Keratinocyte (primary cell): Measurements from ENCODE around the gene KSR1. TPM values are rescaled to one million over a fixed set of nuclear protein-coding genes. Genes with fewer than 3 reads are reported as not detected.
"Not testable (repeated sequence)": the region's sequence is repeated elsewhere in the genome, so short reads cannot be mapped to it uniquely, and the experiment has no call there.

Experiments used
- DNase-seq: peaks from one replicate; pipeline ENCODE4 v3.0.0-alpha.2; 2011; ENCODE audit warnings: low read depth, missing footprints, low spot score
- FAIRE-seq: peaks from 2 replicates; lab custom pipeline; 2011; peaks lifted over from hg19 to GRCh38; lab: Jason Lieb, UNC
- H2AFZ ChIP-seq: 2 replicates; pipeline ENCODE4 v1.6.0; 2012; ENCODE audit warnings: low read length, control low read depth, inconsistent platforms; ENCODE audit not compliant: control insufficient read depth
- H3K27ac ChIP-seq: 2 replicates; pipeline ENCODE4 v1.5.1; 2011; ENCODE audit warnings: low read length; ENCODE audit not compliant: control insufficient read depth, insufficient read depth
- H3K27me3 ChIP-seq: 3 replicates; pipeline ENCODE4 v1.6.0; 2011; ENCODE audit warnings: low read length; ENCODE audit not compliant: control insufficient read depth, insufficient read depth; ENCODE audit errors: extremely low read depth
- H3K36me3 ChIP-seq, 2 experiments: 2 replicates in 1 of 2; 3 replicates in 1 of 2; pipeline ENCODE4 v1.5.1; 2011; ENCODE audit warnings: low read length in 2 of 2, mild to moderate bottlenecking in 1 of 2; ENCODE audit not compliant: control insufficient read depth in 2 of 2, insufficient read depth in 2 of 2; ENCODE audit errors: extremely low read depth in 1 of 2
- H3K4me1 ChIP-seq: 3 replicates; pipeline ENCODE4 v1.5.1; 2011; ENCODE audit warnings: low read length; ENCODE audit not compliant: control insufficient read depth, insufficient read depth; ENCODE audit errors: extremely low read depth
- H3K4me2 ChIP-seq: 3 replicates; pipeline ENCODE4 v1.6.0; 2011; ENCODE audit warnings: low read depth, low read length; ENCODE audit not compliant: control insufficient read depth, insufficient read depth; ENCODE audit errors: extremely low read depth
- H3K4me3 ChIP-seq, 3 experiments: fragments of 200-600 bp in 1 of 3; sonication (generic) in 1 of 3; 2 replicates in 2 of 3; 3 replicates in 1 of 3; pipeline ENCODE4 v1.5.1; 2011 to 2016; ENCODE audit warnings: low read length in 3 of 3, mild to moderate bottlenecking in 3 of 3, control low read depth in 2 of 3, inconsistent platforms in 1 of 3, low read depth in 1 of 3, mixed read lengths in 1 of 3, mixed run types in 1 of 3, moderate library complexity in 1 of 3; ENCODE audit not compliant: control insufficient read depth in 2 of 3, insufficient read depth in 2 of 3; ENCODE audit errors: extremely low read depth in 1 of 3
- H3K79me2 ChIP-seq: 2 replicates; pipeline ENCODE4 v1.6.0; 2012; ENCODE audit warnings: low read length; ENCODE audit not compliant: control insufficient read depth, insufficient read depth
- H3K9ac ChIP-seq: 3 replicates; pipeline ENCODE4 v1.6.0; 2011; ENCODE audit warnings: low read length; ENCODE audit not compliant: control insufficient read depth, insufficient read depth; ENCODE audit errors: extremely low read depth
- H3K9me1 ChIP-seq: 3 replicates; pipeline ENCODE4 v1.6.0; 2011; ENCODE audit warnings: low read length; ENCODE audit not compliant: control insufficient read depth, insufficient read depth; ENCODE audit errors: extremely low read depth
- H3K9me3 ChIP-seq: 2 replicates; pipeline ENCODE4 v1.5.1; 2012; ENCODE audit warnings: low read depth, low read length; ENCODE audit not compliant: control insufficient read depth
- H4K20me1 ChIP-seq: 3 replicates; pipeline ENCODE4 v1.6.0; 2011; ENCODE audit warnings: low read length; ENCODE audit not compliant: control insufficient read depth, insufficient read depth; ENCODE audit errors: extremely low read depth
- CTCF ChIP-seq, 3 experiments: IDR thresholded peaks in 1 of 3; conservative IDR thresholded peaks in 1 of 3; optimal IDR thresholded peaks in 1 of 3; 2 replicates in 2 of 3; 3 replicates in 1 of 3; pipeline versions ENCODE3 to v1.5.1; 2011; ENCODE audit warnings: low read length in 3 of 3, mild to moderate bottlenecking in 3 of 3, moderate library complexity in 2 of 3, control low read depth in 1 of 3, inconsistent platforms in 1 of 3; ENCODE audit not compliant: insufficient read depth in 2 of 3; ENCODE audit errors: extremely low read depth in 1 of 3
- EZH2 ChIP-seq: IDR thresholded peaks from one replicate; pipeline ENCODE4 v1.6.1; 2012; ENCODE audit warnings: inconsistent platforms, mild to moderate bottlenecking, low read length, moderate library complexity
- dilution Hi-C: fragments of 300-500 bp; cut with MboI; formaldehyde crosslinking; loops from one replicate; pipeline ENCODE4 v1.7.0; 2020; ENCODE audit warnings: low sequenced_read_pairs; ENCODE audit not compliant: extremely low pct_ligation_motif_present
- polyA plus RNA-seq, 5 experiments: library from polyadenylated mRNA; depleted of rRNA in 3 of 5; stranded (reverse) in 3 of 5; stranded (forward) in 1 of 5; unstranded in 1 of 5; fragments of >200 nt; gene quantifications; 1 replicate in 1 of 5; 2 replicates in 3 of 5; 3 replicates in 1 of 5; pipeline versions ENCODE4 v1.2.1 to v1.2.3, GENCODE V29; 2011 to 2012; ENCODE audit warnings: missing spikeins in 2 of 5, low read depth in 1 of 5, low replicate concordance in 1 of 5

Gene KSR1
- polyA plus RNA-seq, 1 donor (not counting 4 experiments of a cell fraction or from before 2014, with no cell fraction given): 1.3 TPM

- no peak overlapping the region for H3K27ac ChIP-seq
- FAIRE-seq (no peak), DNase-seq (no peak)
- H3K9ac ChIP-seq: no peak overlapping the region
- TF ChIP-seq EZH2: no peak
- TF ChIP-seq CTCF (optimal IDR thresholded peaks at IDR 0.05 in 1 of 3, IDR thresholded peaks at IDR 0.05 in 1 of 3, conservative IDR thresholded peaks at IDR 0.05 in 1 of 3; ENCODE audit: extremely low read depth in 1 of 3, insufficient read depth in 2 of 3, low read length in 3 of 3): no peak
- dilution Hi-C loops: no loop called here
- no peaks in the 10 kb centered on the region for H3K9me1 ChIP-seq
- H3K4me1 ChIP-seq: peaks cover 24% of the 10 kb centered on the region
- H3K27me3 ChIP-seq: no peaks in the 10 kb centered on the region
- H2AFZ ChIP-seq: no peak overlapping the region
- H3K4me3 ChIP-seq: no peak overlapping the region
- no peaks in the 10 kb centered on the region for H3K79me2 ChIP-seq
- no peaks in the 10 kb centered on the region for H4K20me1 ChIP-seq
- no peak overlapping the region for H3K4me2 ChIP-seq
- no peaks in the 10 kb centered on the region for H3K36me3 ChIP-seq
- no peaks in the 10 kb centered on the region for H3K9me3 ChIP-seq
These were observed 175.9 kb downstream of the KSR1 start for GRCh38 chr17:27631897-27632725.

GRCh38 chr17:27632766-27633165 lies 176.5 kb downstream of the KSR1 start:
- H3K79me2 ChIP-seq, H2AFZ ChIP-seq, H3K4me3 ChIP-seq, DNase-seq, H3K4me2 ChIP-seq, H3K9me1 ChIP-seq, dilution Hi-C loops, FAIRE-seq, H4K20me1 ChIP-seq, H3K27me3 ChIP-seq, H3K9me3 ChIP-seq, H3K36me3 ChIP-seq, H3K27ac ChIP-seq, H3K9ac ChIP-seq: not testable (repeated sequence)
- H3K4me1 ChIP-seq: peaks cover 24% of the 10 kb centered on the region
